Activated CD4-positive, alpha-beta T cell treated with anti-CD3 and anti-CD28 coated beads, Interleukin-2, amount 50 U/mL, for 48 hours (primary cell): ENCODE results near the gene RNFT2.
"Not testable (repeated sequence)": the region's sequence is repeated elsewhere in the genome, so short reads cannot be mapped to it uniquely, and the experiment has no call there.

ENCODE experiments used
- DNase-seq, 2 experiments: peaks; one replicate each; pipeline ENCODE4 v3.0.0-alpha.2; 2020

Gene RNFT2

DNA sequence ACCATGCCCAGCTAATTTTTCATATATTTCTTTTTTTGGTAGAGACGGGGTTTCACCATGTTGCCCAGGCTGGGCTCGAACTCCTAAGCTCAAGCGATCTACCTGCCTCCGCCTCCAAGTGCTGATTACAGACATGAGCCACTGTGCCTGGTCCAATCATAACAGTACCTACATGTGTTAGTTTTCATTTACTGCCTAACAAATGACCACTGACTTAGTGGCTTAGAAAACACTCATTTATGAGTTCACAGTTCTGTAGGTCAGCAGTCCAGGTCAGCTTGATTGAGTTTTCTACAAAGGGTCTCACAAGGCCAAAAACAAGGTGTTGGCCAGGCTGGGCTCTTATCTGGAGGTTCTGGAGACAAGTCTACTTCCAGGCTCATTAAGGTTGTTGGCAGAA, 60.6 kb downstream of the RNFT2 start:
- DNase-seq: no peak

DNA sequence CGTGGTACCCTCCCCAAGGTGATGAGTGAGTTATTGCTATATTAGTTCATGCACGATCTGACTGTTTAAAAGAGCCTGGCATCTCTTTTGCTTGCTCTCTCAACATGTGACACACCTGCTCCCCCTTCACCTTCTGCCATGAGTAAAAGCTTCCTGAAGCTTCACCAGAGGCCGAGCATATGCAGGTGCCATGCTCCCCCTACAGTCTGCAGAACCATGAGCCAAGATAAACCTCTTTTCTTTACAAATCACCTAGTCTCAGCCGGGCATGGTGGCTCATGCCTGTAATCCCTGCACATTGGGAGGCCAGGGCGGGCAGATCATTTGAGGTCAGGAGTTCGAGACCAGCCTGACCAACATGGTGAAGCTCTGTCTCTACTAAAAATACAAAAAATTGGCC, 61.8 kb downstream of the RNFT2 start:
- no peak for DNase-seq

DNA sequence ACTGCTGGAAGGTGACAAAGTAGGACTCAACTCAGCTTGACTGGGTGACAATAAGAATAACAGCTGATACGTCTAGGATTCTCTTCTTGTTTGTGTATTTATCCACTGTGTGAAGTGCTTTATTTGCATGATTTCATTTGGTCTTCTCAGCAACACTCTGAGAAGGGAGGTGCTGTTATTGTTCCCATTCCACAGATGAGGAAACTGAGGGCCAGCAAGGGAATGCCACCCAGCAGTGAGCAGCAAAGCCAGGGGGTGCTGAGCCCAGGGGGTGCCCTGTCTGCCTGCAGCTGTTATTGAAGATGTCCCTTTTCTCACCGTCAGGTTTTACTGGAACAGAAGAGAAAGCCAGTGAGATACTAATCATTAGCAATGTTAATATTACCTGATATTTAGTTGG, 62.8 kb downstream of the RNFT2 start:
- no peak for DNase-seq

DNA sequence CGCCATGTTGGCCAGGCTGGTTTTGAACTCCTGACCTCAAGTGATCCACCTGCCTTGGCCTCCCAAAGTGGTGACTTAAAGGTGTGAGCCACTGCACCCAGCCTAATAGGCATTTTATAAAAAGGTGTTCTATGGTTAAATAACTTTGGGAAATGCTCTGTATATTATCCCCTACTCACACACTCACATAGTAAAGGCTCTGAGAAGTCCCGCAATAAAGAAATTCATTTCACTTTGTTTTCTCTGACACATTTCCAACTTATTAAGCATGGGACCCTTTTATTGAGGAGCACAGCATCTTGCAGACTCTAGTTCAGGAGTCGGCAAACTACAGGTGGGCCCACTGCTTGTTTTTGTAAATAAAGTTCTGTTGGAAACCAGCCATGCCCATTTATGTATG, 63.9 kb downstream of the RNFT2 start:
- DNase-seq: no peak

DNA sequence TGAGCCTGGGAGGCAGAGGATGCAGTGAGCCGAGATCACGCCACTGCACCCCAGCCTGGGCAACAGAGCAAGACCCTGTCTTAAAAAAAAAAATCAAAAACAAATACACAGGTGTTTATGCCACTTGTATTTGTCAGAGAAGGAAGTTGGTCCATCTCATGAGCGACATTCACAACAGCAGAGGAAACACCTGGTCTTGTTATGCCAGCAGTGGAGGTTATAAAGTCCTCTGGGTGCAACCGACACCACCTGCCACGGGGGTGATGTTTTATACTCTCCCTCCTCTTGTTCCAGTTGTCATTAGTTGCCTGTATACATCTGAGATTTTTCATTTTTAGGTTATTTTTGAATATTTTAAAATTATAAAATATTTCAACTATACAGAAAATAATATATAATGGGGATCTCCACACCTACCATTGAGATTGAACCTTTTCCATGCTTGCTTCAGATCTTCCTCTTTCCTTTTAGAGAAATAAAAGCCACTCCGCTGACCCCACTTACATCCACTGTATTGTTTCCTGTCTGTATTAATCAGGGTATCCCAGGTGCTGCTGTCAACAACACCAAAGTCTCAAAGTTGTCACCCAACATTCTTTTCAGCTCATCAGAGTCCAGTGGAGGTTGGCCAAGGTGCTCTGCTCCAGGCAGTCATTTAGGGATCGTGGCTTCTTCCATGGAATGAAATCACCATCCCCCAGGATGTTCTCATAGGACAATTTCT, 65.1 kb downstream of the RNFT2 start:
- no peak for DNase-seq

DNA sequence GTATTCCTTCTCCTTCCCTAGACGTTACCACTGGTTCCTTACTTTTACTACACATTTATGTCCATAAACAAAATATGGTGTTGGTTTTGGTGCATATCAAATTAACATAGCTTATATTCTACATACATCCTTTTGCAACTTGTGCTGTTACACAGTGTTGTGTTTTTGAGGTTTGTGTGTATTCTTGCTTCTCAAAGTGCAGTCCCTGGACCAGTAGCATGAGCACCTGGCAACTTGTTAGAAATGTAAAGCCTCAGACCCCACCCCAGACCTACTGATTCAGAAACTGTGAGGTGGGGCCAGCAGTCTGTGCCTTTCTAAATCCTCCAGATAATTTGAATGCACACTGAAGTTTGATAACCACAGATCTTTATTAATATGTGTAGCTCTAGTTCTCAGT, 65.9 kb downstream of the RNFT2 start:
- DNase-seq: no peak

DNA sequence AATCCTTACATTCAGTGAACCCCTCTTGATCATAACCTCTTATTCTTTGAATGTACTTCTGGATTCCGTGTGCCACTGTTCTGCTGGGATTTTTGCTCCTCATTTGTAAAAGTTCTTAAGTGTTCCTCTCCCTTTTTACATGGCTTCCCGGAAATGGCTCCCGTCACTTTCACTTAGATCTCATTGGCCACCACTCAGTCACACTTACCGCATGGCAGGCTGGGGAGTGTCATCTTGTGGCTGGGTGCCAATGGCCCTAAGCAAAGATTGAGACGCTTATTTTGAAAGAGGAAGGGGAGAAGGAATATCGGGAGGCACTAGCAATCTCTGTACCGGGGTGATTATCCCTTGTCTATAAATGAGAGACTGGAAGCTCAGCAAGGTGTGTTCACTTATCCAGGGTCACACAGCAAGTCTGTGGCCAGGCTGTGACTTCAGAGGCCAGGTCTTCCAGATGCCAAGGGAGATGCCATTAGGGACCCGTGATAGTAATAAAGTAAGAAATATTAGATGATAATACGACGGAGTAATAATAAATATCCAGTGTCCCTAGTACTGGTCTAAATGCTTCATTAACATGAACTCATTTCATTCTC, 68.8 kb downstream of the RNFT2 start:
- no peak for DNase-seq

DNA sequence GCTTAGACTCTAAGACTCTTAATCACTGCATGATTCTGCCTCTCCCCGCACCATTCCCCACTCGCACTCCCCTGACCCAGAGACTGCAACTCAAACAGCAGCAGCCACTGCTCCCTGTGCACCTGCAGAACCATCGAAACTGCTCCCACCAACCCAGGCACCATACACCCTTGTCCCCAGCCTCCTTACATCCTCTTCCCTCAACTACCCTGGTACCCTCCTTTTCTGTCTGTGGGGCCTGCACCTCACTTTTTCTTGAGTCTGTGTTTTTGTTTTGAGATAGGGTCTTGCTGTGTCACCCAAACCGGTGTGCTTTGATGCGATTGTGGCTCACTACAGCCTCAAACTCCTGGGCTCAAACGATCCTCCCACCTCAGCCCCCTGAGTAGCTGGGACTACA, 69.4 kb downstream of the RNFT2 start:
- no peak for DNase-seq

DNA sequence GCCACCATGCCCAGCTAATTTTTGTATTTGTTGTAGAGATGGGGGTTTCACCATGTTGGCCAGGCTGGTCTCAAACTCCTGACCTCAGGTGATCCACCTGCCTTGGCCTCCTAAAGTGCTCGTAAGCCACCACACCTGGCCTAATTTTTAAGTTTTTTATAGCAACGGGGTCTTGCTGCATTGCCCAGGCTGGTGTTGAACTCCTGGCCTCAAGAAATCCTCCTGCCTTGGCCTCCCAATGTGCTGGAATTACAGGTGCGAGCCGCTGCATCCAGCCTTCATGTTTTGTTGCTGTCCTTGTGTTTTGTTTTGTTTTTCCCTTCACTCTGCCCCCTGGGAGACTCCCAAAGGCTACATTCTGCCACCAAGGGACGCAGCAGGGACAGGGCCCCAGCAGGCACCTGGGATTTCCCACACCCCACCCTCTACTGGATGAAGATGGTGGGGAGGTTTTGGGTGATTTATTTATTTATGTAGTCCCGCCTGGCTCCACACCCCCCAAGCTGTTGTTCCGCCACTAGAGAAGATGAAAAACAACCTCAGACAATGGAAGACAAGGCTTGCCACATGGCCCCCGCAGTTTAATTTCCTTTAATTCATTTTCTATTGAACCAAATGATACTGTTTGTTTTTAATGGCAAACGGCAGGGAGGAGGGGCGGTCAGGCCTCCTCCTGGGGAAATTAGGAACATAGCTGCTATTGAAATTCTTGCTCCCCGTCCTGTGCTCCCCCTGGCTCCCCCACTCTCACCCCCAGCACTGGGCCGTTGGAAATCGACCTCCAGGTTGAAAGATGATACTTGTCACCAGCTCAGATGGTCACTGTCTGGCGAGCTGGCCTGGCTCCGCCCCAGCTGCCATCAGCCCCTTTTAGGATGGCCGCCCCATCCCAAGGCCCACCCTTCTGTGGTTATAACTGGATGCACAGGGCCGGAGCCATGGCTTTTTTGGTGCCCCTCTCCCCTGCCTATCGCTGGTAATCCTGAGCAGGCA, 70.3 kb downstream of the RNFT2 start:
- DNase-seq: no peak

DNA sequence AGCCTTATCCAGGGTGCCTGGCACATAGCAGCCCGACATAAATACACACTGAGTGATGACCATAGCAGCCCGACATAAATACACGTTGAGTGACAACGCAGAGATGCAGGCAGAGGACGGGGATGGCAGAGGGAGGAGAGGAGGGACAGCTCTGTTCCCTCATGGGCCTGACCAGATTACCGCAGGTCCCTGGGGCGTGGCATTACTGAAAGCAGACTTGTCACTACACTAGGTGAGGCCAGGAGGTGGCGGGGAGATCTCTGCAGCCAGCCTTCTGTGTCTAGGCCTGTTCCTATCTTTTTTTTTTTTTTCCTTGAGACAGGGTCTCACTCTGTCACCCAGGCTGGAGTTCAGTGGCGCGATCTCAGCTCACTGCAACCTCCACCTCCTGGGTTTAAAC, 74.1 kb downstream of the RNFT2 start:
- no peak for DNase-seq

DNA sequence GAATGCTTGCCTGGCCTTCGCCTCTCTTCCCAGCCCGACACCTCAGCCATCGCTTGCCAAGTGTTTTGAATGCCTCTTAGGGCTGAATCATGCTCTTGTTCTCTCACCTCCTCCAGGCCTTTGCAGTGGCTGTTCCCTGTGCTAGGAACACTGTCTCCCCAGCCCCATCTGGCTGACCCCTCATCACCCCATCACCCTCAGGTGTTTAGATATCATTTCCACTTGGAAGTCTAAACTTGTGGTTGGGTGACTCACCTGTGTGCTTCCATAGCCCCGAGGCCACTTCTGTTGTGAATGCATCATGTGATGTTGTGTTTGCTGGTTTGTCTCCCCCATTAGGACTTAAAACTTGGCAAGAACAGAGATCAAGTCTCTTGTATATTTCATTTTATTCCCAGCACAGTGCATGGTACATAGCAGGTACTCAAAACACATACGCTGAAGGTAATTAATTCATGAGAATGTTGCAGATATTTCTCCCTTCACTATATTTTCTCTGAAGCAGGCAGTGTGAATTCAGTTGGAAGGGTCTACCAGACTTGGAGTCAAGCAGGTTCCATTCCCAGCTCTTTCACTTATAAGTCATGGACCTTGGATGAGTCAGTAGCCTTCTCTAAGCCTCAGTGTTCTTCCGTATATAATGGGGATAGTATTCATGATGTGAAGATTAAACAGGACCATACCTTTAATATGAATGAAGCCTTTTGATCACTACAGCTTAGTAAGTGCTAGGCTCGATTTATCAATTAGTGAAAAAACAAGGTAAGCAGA, 75.3 kb downstream of the RNFT2 start:
- DNase-seq: no peak

DNA sequence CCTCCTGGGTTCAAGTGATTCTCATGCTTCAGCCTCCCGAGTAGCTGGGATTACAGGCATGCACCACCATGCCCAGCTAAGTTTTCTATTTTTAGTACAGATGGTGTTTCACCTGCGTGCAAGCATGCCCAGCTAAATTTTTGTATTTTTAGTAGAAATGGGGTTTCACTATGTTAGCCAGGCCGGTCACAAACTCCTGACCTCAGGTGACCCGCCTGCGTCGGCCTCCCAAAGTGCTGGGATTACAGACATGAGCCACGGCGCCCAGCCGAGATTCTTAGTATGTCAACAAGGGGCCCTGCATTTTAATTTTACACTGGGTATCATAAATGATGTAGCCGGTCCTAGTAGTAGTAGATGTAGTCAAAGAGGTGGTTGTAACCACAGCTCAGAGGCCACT, 76.7 kb downstream of the RNFT2 start:
- DNase-seq: not testable (repeated sequence)

DNA sequence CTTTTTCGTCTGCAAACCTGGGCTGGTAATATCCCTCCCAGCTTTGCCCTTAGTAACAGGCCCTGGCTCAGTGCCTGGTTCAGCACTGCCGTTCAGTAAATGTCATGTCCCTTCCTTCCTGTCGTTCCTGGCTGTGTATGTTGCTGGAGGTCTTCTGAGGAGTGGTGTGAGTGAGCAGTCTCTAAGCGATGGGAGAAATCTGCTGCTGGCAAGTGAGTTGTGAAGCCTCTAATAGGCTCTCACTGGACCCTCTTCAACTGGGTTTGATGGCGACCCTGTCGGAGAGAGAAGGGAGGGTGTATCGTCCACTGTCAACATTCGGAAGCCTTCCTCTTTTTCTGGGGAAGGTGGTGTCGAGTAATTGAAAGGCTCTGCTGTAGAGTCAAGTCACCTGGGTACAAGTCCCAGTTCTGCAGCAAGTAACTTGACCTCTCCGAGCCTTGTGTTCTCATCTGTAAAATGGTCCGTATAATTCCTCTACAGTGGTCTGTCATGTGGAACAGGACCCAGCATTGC, 80.3 kb downstream of the RNFT2 start:
- DNase-seq: peak; percentile 4 to 5

DNA sequence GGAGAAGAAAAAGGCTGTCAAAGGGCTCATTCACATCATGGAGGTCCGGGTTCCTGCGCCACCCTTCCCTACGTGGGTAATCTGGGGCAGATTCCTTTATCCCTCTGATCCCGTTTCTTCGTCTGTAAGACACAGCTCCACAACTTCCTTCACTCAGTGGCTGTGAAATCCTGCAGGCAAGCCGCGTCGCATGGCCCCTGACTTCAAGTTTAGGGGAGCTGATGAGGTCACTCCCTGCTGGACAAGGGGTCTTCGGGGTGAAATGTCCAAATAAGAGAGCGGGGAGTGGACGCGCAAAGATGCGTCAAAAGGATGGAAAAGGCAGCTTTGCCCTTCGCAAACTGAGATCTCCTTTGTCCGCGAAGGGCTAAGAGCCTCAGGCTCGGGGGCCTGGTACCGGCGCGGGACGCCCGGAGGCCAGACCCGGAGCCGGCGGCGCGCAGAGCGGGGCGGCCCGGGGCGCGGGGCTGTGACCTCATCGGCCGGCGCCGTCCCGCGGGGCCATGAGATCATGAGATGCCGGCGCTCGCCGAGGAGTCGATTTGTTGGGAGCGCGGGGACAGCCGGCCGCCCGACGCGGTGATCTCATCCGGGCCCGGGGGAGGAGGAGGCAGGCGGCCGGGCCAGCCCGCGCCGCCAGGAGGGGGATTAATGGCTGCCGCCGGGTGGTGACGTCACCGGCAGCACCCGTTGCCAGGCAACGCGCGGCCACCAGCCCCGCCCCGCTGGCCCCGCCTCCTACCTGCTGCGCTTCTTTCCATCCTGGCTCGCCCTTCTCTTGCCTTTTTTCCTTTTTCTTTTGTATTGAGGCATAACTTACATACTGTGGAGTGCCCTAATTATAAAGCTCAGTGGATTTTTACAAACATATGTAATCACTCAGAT, 81.1 kb downstream of the RNFT2 start:
- peak; percentile 87 for DNase-seq

DNA sequence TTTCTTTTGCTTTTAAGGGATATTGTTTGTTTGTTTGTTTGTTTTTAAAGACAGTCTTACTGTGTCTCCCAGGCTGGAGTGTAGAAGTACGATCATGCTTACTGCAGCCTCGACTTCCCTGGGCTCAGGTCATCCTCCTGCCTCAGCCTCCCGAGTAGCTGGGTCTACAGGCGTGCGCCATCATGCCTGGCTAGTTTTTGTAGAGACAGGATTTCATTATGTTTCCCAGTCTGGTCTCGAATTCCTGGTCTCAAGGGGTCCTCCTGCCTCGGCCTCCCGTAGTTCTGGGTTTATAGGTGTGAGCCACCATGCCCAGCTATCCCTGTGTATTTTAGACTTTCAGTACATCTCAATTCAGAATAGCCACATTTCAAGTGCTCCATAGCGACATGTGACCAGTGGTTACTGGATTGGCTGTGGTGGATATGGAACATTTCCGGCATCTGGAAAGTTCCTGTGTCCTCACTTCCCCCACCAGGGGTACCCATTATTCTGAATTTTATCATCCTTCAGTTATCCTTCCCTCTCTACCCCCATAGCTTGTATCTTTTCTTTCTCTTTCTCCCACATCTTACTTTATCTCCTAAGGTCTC, 82.0 kb downstream of the RNFT2 start:
- no peak for DNase-seq

DNA sequence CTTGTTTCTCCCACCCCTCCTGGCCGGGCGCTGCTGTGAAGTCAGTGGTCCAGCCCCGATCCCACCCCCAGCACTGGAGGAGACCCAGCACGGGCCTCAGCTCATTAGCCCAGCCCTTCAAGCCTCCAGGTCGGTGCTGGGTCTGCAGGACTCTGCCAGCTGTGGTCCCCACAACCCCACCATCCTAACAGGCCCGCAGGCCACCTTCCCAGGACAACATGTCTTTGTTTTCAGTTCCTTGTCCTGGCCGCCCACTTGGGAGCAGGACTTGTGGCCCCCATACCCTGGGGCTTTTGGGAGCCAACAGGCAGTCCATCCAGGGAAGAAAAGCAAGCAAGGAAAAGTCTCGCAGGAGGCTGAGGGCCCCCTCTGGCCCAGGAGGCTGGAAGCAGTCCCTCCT, 83.2 kb downstream of the RNFT2 start:
- no peak for DNase-seq

DNA sequence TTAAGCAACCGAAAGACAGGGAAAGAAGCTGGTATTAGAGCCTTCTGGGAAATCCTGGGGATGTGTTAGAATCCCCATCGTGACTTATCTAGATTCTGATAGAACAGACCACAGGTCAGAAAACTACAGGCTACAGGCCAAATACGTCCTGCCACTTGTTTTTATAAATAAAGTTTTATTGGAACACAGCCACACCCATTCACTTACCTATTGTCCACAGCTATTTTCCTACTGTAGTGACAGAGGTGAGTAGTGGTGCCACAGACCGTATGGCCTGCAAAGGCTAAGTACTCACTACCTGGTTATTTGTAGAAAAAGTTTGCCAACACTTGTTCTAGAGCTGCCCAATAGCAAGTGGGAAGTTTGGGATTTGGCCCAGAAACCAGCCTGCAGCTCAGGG, 89.3 kb downstream of the RNFT2 start:
- DNase-seq: no peak

DNA sequence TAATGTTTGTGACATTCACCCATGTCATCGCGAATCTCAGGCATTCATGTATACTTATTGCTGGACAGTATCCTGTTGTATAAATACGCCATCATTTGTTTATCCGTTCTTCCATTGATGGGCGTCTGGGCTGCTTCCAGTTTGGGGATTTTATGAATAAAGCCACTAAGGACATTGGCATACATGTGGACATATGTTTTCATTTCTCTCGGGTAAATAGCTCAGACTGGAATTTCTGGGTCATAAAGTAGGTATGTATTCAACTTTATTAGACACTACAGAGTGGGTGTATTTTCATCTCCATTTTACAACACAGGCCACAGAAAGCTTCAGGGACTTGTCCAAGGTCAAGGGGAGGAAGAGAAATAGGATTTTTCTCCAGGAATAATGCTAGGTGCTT, 94.2 kb downstream of the RNFT2 start:
- no peak for DNase-seq

DNA sequence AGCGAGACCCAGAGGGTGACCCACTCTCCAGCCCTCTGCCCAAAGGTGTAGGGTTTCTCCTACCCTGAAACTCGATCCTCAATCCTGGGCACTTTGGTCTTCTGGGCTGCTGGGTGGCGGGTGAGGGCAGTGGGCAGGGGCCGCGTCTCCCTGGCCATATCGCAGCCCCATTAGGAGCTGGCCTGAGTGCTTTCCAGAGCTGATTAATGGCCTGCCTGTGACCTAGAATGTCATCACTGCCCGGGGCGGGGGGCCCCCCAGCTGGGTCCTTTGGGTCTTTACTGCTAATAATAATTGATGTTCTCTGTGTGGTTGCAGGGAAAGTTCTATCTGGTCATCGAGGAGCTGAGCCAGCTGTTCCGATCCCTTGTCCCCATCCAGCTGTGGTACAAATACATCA, 95.4 kb downstream of the RNFT2 start:
- DNase-seq: no peak

DNA sequence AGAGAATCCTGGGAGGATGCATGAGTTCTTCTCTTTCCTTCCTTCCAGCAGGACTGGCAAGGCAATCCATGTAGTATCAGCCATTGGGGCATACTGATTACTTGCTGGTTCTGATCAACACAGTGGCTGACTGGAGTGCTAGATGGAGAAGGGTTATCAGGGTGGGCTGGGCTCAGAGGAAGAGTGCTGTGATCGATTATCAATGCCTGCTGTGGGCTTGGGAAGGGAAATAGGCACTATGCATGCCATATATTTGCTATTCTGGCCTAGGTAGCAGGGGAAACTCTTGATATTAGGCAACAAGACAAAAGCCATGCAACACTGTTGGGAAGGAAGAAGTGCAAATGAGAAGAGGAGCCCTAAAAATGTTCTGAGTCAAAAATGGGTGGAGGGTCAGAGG, 97.4 kb downstream of the RNFT2 start:
- no peak for DNase-seq

DNA sequence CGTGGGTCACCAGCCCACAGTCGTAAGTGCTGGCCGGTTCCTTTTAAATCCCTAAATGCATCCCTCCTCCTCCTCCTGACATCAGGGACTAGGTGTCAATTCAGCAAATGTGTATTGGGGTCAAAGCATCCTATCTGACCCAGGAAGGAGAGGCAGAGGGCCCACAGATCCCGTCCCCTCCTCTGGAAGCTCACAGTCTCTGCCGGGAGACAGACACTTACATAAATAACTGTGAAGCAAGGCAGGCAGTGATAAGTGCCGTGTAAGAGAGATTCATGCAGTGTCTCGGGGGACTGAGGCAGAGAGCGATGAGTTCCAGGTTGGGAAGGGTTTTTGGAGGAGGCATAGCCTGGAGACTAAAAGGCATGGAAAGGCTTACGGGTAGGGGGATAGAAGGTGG, 99.0 kb downstream of the RNFT2 start:
- no peak for DNase-seq
